GM12878 (cell line): ENCODE data around the gene CBARP. TPM values are rescaled to one million over a fixed set of nuclear protein-coding genes. Genes with fewer than 3 reads are reported as not detected.
A peak's percentile ranks its signal among the peaks of the same experiment; 100 is the strongest.

ENCODE experiments used
- ATAC-seq: fragments of 200-7000 bp; cut with Tn5 transposase; 3 replicates; pipeline ENCODE4 v1.9.1; 2020; ENCODE audit warnings: mild to moderate bottlenecking, moderate library complexity
- BruUV-seq: library from RNA; stranded (reverse); fragments of 400-500 nt; replicated peaks from 2 replicates; lab custom pipeline; 2021; lab: Mats Ljungman, UMichigan
- CTCF ChIA-PET: fragments of 300-600 bp; sonication (Branson Sonifier 250); formaldehyde crosslinking; extraction: SDS; loops from one replicate; lab custom pipeline; 2021; ENCODE audit warnings: inconsistent platforms; lab: Yijun Ruan, JAX
- POLR2A ChIA-PET: fragments of 350-600 bp; formaldehyde crosslinking; extraction: SDS; loops from one replicate; lab custom pipeline; 2021; ENCODE audit warnings: inconsistent platforms; lab: Charles Lee
- RAD21 ChIA-PET: fragments of 300-600 bp; sonication (Branson Sonifier 250); formaldehyde crosslinking; loops from one replicate; lab custom pipeline; 2023; ENCODE audit warnings: antibody characterized with exemption; ENCODE audit not compliant: unreplicated experiment; lab: Charles Lee
- SMC1A ChIA-PET: fragments of 300-600 bp; sonication (Branson Sonifier 250); formaldehyde crosslinking; loops from one replicate; lab custom pipeline; 2023; ENCODE audit not compliant: unreplicated experiment, uncharacterized antibody; lab: Charles Lee
- DNase-seq: peaks from one replicate; pipeline ENCODE4 v3.0.0-alpha.2; 2011; ENCODE audit warnings: low read depth, low spot score
- FAIRE-seq: peaks from 3 replicates; lab custom pipeline; 2011; peaks lifted over from hg19 to GRCh38; lab: Jason Lieb, UNC
- H2AFZ ChIP-seq: 2 replicates; pipeline ENCODE4 v1.6.0; 2011; ENCODE audit warnings: low read depth, low read length, control low read depth; ENCODE audit not compliant: control insufficient read depth
- H3K27ac ChIP-seq: 2 replicates; pipeline ENCODE4 v1.5.1; 2011; ENCODE audit warnings: control low read depth; ENCODE audit not compliant: control insufficient read depth, insufficient read depth
- H3K27me3 ChIP-seq, 2 experiments: replicated peaks in 1 of 2; 2 replicates each; pipeline versions ENCODE4 v1.6.0 to v1.6.1; 2011; ENCODE audit warnings: low read length in 1 of 2; ENCODE audit not compliant: control insufficient read depth in 2 of 2, insufficient read depth in 2 of 2
- H3K36me3 ChIP-seq, 2 experiments: 2 replicates each; pipeline ENCODE4 v1.5.1; 2011; ENCODE audit warnings: low read length in 1 of 2; ENCODE audit not compliant: control insufficient read depth in 2 of 2, insufficient read depth in 2 of 2
- H3K4me1 ChIP-seq: 2 replicates; pipeline ENCODE4 v1.6.1; 2011; ENCODE audit warnings: mild to moderate bottlenecking, low read length, moderate library complexity, mixed read lengths; ENCODE audit not compliant: control insufficient read depth, insufficient read depth
- H3K4me2 ChIP-seq: 2 replicates; pipeline ENCODE4 v1.6.0; 2011; ENCODE audit warnings: control low read depth; ENCODE audit not compliant: control insufficient read depth, insufficient read depth
- H3K4me3 ChIP-seq: fragments of 200-600 bp; sonication (generic); 2 replicates; pipeline ENCODE4 v1.5.1; 2016
- H3K79me2 ChIP-seq: 2 replicates; pipeline ENCODE4 v1.6.0; 2011; ENCODE audit warnings: low read length; ENCODE audit not compliant: control insufficient read depth, insufficient read depth
- H3K9ac ChIP-seq: 2 replicates; pipeline ENCODE4 v1.8.0; 2011; ENCODE audit warnings: low read length, control low read depth, mixed read lengths; ENCODE audit not compliant: control insufficient read depth, insufficient read depth
- H3K9me3 ChIP-seq: replicated peaks from 3 replicates; pipeline ENCODE4 v1.5.1; 2011; ENCODE audit warnings: mild to moderate bottlenecking, low read length; ENCODE audit not compliant: control insufficient read depth, insufficient read depth
- H4K20me1 ChIP-seq: 2 replicates; pipeline ENCODE4 v1.6.0; 2011; ENCODE audit not compliant: control insufficient read depth, insufficient read depth
- NFIC ChIP-seq: IDR thresholded peaks from 2 replicates; pipeline ENCODE4 v1.6.1; 2012; ENCODE audit warnings: low read depth, mild to moderate bottlenecking, inconsistent platforms, low read length, moderate library complexity
- POLR2AphosphoS2 ChIP-seq: IDR thresholded peaks from 2 replicates; pipeline ENCODE4 v1.6.1; 2011; ENCODE audit warnings: low read depth, mild to moderate bottlenecking, low read length, improper control_type of control experiment, moderate library complexity
- RCOR1 ChIP-seq: conservative IDR thresholded peaks from 2 replicates; pipeline ENCODE4 v1.6.1; 2012; ENCODE audit warnings: low read depth, low read length, improper control_type of control experiment
- WGBS: methylation state at CpG from one replicate; pipeline ENCODE4 v1.1.6; 2016; ENCODE audit warnings: low lambda C conversion rate; ENCODE audit not compliant: insufficient replicate concordance, insufficient coverage; ENCODE audit errors: missing lambda C conversion rate; 5-methylcytosine and 5-hydroxymethylcytosine counted together
- in situ Hi-C: fragments of 300-500 bp; cut with MboI; formaldehyde crosslinking; loops from 9 replicates; pipeline ENCODE4 v1.14.3; 2018; ENCODE audit warnings: mixed read lengths
- intact Hi-C: fragments of 100-400 bp; cut with micrococcal nuclease; formaldehyde crosslinking; loops from one replicate; pipeline ENCODE4 v1.14.2; 2022; ENCODE audit not compliant: unreplicated experiment
- polyA plus RNA-seq, 11 experiments: library from polyadenylated mRNA; depleted of rRNA in 4 of 11; unstranded in 6 of 11; stranded (reverse) in 5 of 11; fragments of >200 nt; fragmentation: Nextera tagmentation in 4 of 11; fragmentation: Illumina TruSeq in 1 of 11; extraction: Ambion mirVana in 4 of 11; extraction: Trizol in 1 of 11; gene quantifications; 1 replicate in 1 of 11; 2 replicates in 10 of 11; pipeline versions ENCODE4 v1.2.1 to v1.2.3, GENCODE V29; 2011 to 2016; ENCODE audit warnings: inconsistent platforms in 2 of 11, missing spikeins in 2 of 11, low read depth in 1 of 11
- total RNA-seq, 4 experiments: library from RNA; depleted of rRNA in 3 of 4; stranded (reverse); fragments of >200 nt in 3 of 4; fragmentation: Illumina TruSeq in 1 of 4; extraction: Trizol in 1 of 4; gene quantifications; 2 replicates each; pipeline versions ENCODE4 v1.2.1 to v1.2.3, GENCODE V29; 2013 to 2021
- TF ChIP-seq, protein P1 (sequence below): fragments of 450-650 bp; IDR thresholded peaks from 2 replicates; pipeline ENCODE4 v1.6.1; 2017; ENCODE audit warnings: mild to moderate bottlenecking, moderate library complexity

The CBARP gene
- total and polyA plus RNA-seq, 10 of the 15 experiments (the other 5 are each of a cell fraction or from before 2014, with no cell fraction given) = 0.04 to 0.59 (median 0.18) TPM; not detected in 3

GRCh38 chr19:1255186-1256161, 17.7 kb upstream of the CBARP start:
- WGBS = 88% methylated on average over 51 of the region's 52 CpGs
- ATAC-seq (no peak), FAIRE-seq (no peak), DNase-seq (no peak)
- peak; percentile 35; the same call in 1 of the 2 replicates for TF ChIP-seq POLR2AphosphoS2
- no peak for TF ChIP-seq NFIC
- TF ChIP-seq, protein P1, sequence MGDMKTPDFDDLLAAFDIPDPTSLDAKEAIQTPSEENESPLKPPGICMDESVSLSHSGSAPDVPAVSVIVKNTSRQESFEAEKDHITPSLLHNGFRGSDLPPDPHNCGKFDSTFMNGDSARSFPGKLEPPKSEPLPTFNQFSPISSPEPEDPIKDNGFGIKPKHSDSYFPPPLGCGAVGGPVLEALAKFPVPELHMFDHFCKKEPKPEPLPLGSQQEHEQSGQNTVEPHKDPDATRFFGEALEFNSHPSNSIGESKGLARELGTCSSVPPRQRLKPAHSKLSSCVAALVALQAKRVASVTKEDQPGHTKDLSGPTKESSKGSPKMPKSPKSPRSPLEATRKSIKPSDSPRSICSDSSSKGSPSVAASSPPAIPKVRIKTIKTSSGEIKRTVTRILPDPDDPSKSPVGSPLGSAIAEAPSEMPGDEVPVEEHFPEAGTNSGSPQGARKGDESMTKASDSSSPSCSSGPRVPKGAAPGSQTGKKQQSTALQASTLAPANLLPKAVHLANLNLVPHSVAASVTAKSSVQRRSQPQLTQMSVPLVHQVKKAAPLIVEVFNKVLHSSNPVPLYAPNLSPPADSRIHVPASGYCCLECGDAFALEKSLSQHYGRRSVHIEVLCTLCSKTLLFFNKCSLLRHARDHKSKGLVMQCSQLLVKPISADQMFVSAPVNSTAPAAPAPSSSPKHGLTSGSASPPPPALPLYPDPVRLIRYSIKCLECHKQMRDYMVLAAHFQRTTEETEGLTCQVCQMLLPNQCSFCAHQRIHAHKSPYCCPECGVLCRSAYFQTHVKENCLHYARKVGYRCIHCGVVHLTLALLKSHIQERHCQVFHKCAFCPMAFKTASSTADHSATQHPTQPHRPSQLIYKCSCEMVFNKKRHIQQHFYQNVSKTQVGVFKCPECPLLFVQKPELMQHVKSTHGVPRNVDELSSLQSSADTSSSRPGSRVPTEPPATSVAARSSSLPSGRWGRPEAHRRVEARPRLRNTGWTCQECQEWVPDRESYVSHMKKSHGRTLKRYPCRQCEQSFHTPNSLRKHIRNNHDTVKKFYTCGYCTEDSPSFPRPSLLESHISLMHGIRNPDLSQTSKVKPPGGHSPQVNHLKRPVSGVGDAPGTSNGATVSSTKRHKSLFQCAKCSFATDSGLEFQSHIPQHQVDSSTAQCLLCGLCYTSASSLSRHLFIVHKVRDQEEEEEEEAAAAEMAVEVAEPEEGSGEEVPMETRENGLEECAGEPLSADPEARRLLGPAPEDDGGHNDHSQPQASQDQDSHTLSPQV = no peak
- TF ChIP-seq RCOR1 = no peak
- POLR2A ChIA-PET = interaction anchor here (0.6 to 2.3 kb wide), 4 partner anchors 11 to 453 kb away, joined by 3 to 13 read pairs (median 8); partner anchors contain the start of gene CIRBP
- no peak overlapping the region for H3K9ac ChIP-seq
- peaks cover 63% of the 10 kb centered on the region for H3K79me2 ChIP-seq
- H3K36me3 ChIP-seq = peaks cover 14 to 29% of the 10 kb centered on the region in 2 experiments; a peak in 3 of 4 replicates
- CTCF ChIA-PET = interaction anchor here (0.6 to 1.5 kb wide), 2 partner anchors 11 to 314 kb away, joined by 3 to 8 read pairs; no protein-coding TSS in a partner anchor
- no peak overlapping the region for H2AFZ ChIP-seq
- H3K27me3 ChIP-seq = no peaks in the 10 kb centered on the region
- no peaks in the 10 kb centered on the region for H4K20me1 ChIP-seq
- no peaks in the 10 kb centered on the region for H3K9me3 ChIP-seq
- H3K4me3 ChIP-seq = no peak overlapping the region
- H3K27ac ChIP-seq = no peak overlapping the region
- BruUV-seq = no TSS peak
- in situ Hi-C loops = no loop called here
- intact Hi-C loops = no loop called here
- SMC1A ChIA-PET = interaction anchor here (0.9 to 1.0 kb wide), 2 partner anchors 11 to 14 kb away, joined by 3 read pairs; partner anchors contain the start of gene CIRBP
- RAD21 ChIA-PET = interaction anchor here (0.6 kb wide), 1 partner anchor 13 kb away, joined by 4 read pairs; no protein-coding TSS in a partner anchor
- no peak overlapping the region for H3K4me2 ChIP-seq
- peaks cover 26% of the 10 kb centered on the region for H3K4me1 ChIP-seq
